Measurements from ENCODE around the gene RFX1. TPM values are rescaled to one million over a fixed set of nuclear protein-coding genes. Genes with fewer than 3 reads are reported as not detected.

The RFX1 gene
- total and polyA plus RNA-seq, 2 experiments from 2014 or later, result 8.9 to 11.8 TPM

- no peak for TF ChIP-seq CREB1 (CRISPR knock-in tag; IDR thresholded peaks at IDR 0.05; ENCODE audit: low read depth)
- no peak for TF ChIP-seq STAT1 (IDR thresholded peaks at IDR 0.05; ENCODE audit: unreplicated experiment)
- no peak for TF ChIP-seq ZNF114 (CRISPR knock-in tag; IDR thresholded peaks at IDR 0.05)
Observed at GRCh38 chr19:13935765-13936510, 70.2 kb downstream of the RFX1 start (continued).

GRCh38 chr19:13934785-13935109 is 71.4 kb downstream of the RFX1 start:
- Histone ChIP-seq H3K9me2 (ENCODE audit: insufficient read depth) (no peaks in the 10 kb centered on the region), H4K20me1 (replicated peaks; ENCODE audit: insufficient read depth) (no peaks in the 10 kb centered on the region), H3K27ac (ENCODE audit: low read depth) (no peak overlapping the region), H3K36me3 (ENCODE audit: insufficient read depth) (no peaks in the 10 kb centered on the region), H2AFZ (no peak overlapping the region), H3K27me3 (ENCODE audit: insufficient read depth) (no peaks in the 10 kb centered on the region), H3K4me3 (no peak overlapping the region), H3K4me2 (no peak overlapping the region), H3K79me2 (replicated peaks; ENCODE audit: insufficient read depth) (no peaks in the 10 kb centered on the region), H3F3A (replicated peaks; ENCODE audit: low read depth) (peaks cover 15% of the 10 kb centered on the region), H3K4me1 (ENCODE audit: insufficient read depth) (peaks cover 14% of the 10 kb centered on the region; the same call in 1 of the 2 replicates)
- H3K36me3 Mint-ChIP-seq (ENCODE audit: low read depth), result no peaks in the 10 kb centered on the region; the same call in 2 of the 3 replicates
- no peaks in the 10 kb centered on the region; the same call in 2 of the 3 replicates for H3K9me3 Mint-ChIP-seq
- H3K27ac Mint-ChIP-seq, result no peak overlapping the region
- H3K27me3 Mint-ChIP-seq (ENCODE audit: insufficient read depth, low read depth, poor library complexity), result peaks cover 9% of the 10 kb centered on the region
- DNase-seq (ENCODE audit: low spot score) (no peak), ATAC-seq (no peak)
- peaks cover 31% of the 10 kb centered on the region for H3K4me1 Mint-ChIP-seq
- no peak for TF ChIP-seq ZNF114 (CRISPR knock-in tag; IDR thresholded peaks at IDR 0.05)
- no peak for TF ChIP-seq ZNF462 (CRISPR knock-in tag; IDR thresholded peaks at IDR 0.05)
- no peak for TF ChIP-seq EZH2phosphoT487 (IDR thresholded peaks at IDR 0.05; ENCODE audit: unreplicated experiment)
- TF ChIP-seq ZNF331 (CRISPR knock-in tag; IDR thresholded peaks at IDR 0.05; ENCODE audit: low read depth), result no peak
- TF ChIP-seq, protein P1, sequence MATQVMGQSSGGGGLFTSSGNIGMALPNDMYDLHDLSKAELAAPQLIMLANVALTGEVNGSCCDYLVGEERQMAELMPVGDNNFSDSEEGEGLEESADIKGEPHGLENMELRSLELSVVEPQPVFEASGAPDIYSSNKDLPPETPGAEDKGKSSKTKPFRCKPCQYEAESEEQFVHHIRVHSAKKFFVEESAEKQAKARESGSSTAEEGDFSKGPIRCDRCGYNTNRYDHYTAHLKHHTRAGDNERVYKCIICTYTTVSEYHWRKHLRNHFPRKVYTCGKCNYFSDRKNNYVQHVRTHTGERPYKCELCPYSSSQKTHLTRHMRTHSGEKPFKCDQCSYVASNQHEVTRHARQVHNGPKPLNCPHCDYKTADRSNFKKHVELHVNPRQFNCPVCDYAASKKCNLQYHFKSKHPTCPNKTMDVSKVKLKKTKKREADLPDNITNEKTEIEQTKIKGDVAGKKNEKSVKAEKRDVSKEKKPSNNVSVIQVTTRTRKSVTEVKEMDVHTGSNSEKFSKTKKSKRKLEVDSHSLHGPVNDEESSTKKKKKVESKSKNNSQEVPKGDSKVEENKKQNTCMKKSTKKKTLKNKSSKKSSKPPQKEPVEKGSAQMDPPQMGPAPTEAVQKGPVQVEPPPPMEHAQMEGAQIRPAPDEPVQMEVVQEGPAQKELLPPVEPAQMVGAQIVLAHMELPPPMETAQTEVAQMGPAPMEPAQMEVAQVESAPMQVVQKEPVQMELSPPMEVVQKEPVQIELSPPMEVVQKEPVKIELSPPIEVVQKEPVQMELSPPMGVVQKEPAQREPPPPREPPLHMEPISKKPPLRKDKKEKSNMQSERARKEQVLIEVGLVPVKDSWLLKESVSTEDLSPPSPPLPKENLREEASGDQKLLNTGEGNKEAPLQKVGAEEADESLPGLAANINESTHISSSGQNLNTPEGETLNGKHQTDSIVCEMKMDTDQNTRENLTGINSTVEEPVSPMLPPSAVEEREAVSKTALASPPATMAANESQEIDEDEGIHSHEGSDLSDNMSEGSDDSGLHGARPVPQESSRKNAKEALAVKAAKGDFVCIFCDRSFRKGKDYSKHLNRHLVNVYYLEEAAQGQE (IDR thresholded peaks at IDR 0.05; ENCODE audit: unreplicated experiment), result no peak
- TF ChIP-seq JUNB (IDR thresholded peaks at IDR 0.05; ENCODE audit: unreplicated experiment), result no peak
- TF ChIP-seq CTCF (conservative IDR thresholded peaks at IDR 0.05; ENCODE audit: low read depth in 2 of 2), result no peak
- TF ChIP-seq CREB1 (CRISPR knock-in tag; IDR thresholded peaks at IDR 0.05; ENCODE audit: low read depth), result no peak
- TF ChIP-seq POLR2AphosphoS5 (IDR thresholded peaks at IDR 0.05; ENCODE audit: low read depth), result no peak
- H3K4me3 Mint-ChIP-seq, result no peak overlapping the region
